ENCODE data around the gene EXOC3. TPM values are rescaled to one million over a fixed set of nuclear protein-coding genes. Genes with fewer than 3 reads are reported as not detected.
"Not testable (repeated sequence)": the region's sequence is repeated elsewhere in the genome, so short reads cannot be mapped to it uniquely, and the experiment has no call there.

Gene EXOC3
- total RNA-seq, 2 experiments from 2014 or later, result 67.7 to 68.8 TPM

- Mint-ChIP-seq H3K4me3 (no peak overlapping the region), H3K4me1 (peaks cover 5% of the 10 kb centered on the region), H3K27me3 (peaks cover 4% of the 10 kb centered on the region), H3K27ac (no peak overlapping the region), H3K9me3 (no peaks in the 10 kb centered on the region), H3K36me3 (ENCODE audit: low read depth) (no peaks in the 10 kb centered on the region)
- POLR2A ChIA-PET, result no interaction called here
- DNase-seq, result no peak
- CTCF ChIA-PET, result no interaction called here
Measured at GRCh38 chr5:478369-478981, 35.5 kb downstream of the EXOC3 start.

GRCh38 chr5:478982-479535, 36.1 kb downstream of the EXOC3 start:
- Mint-ChIP-seq H3K27ac (no peak overlapping the region), H3K27me3 (peaks cover 2% of the 10 kb centered on the region), H3K36me3 (ENCODE audit: low read depth) (no peaks in the 10 kb centered on the region), H3K4me1 (peaks cover 3% of the 10 kb centered on the region), H3K4me3 (no peak overlapping the region), H3K9me3 (no peaks in the 10 kb centered on the region)
- ChIA-PET CTCF (no interaction called here), POLR2A (no interaction called here)
- DNase-seq, result no peak

GRCh38 chr5:479566-480319, 36.8 kb downstream of the EXOC3 start:
- Mint-ChIP-seq H3K27ac (no peak overlapping the region), H3K4me3 (no peak overlapping the region), H3K9me3 (no peaks in the 10 kb centered on the region), H3K4me1 (peaks cover 2% of the 10 kb centered on the region), H3K36me3 (ENCODE audit: low read depth) (no peaks in the 10 kb centered on the region), H3K27me3 (peaks cover under 1% of the 10 kb centered on the region)
- no peak for DNase-seq
- POLR2A ChIA-PET, result no interaction called here
- CTCF ChIA-PET, result no interaction called here

- CTCF ChIA-PET, result no interaction called here
- Mint-ChIP-seq H3K36me3 (ENCODE audit: low read depth) (no peaks in the 10 kb centered on the region), H3K27me3 (no peaks in the 10 kb centered on the region), H3K4me1 (peaks cover 8% of the 10 kb centered on the region), H3K9me3 (no peaks in the 10 kb centered on the region), H3K27ac (no peak overlapping the region), H3K4me3 (no peak overlapping the region)
- no peak for DNase-seq
- POLR2A ChIA-PET, result no interaction called here
Measured at GRCh38 chr5:481347-481746, 38.4 kb downstream of the EXOC3 start.

- ChIA-PET POLR2A (no interaction called here), CTCF (no interaction called here)
- H3K4me3 Mint-ChIP-seq, result no peak overlapping the region
- no peak for DNase-seq
- H3K27me3 Mint-ChIP-seq, result no peaks in the 10 kb centered on the region
- H3K4me1 Mint-ChIP-seq, result peaks cover 10% of the 10 kb centered on the region
- no peaks in the 10 kb centered on the region for H3K9me3 Mint-ChIP-seq
- no peak overlapping the region for H3K27ac Mint-ChIP-seq
- no peaks in the 10 kb centered on the region for H3K36me3 Mint-ChIP-seq (ENCODE audit: low read depth)
Measured at GRCh38 chr5:482021-482420, 39.0 kb downstream of the EXOC3 start.

- H3K4me1 Mint-ChIP-seq, result peaks cover 10% of the 10 kb centered on the region
- H3K4me3 Mint-ChIP-seq, result no peak overlapping the region
- H3K36me3 Mint-ChIP-seq (ENCODE audit: low read depth), result no peaks in the 10 kb centered on the region
Measured at GRCh38 chr5:482506-482905, 39.5 kb downstream of the EXOC3 start.

GRCh38 chr5:483011-483410, 40.0 kb downstream of the EXOC3 start:
- H3K9me3 Mint-ChIP-seq, result no peaks in the 10 kb centered on the region
- no peak for DNase-seq
- H3K4me1 Mint-ChIP-seq, result peaks cover 10% of the 10 kb centered on the region
- ChIA-PET CTCF (no interaction called here), POLR2A (no interaction called here)
- no peaks in the 10 kb centered on the region for H3K27me3 Mint-ChIP-seq
- no peak overlapping the region for H3K4me3 Mint-ChIP-seq
- H3K27ac Mint-ChIP-seq, result no peak overlapping the region
- H3K36me3 Mint-ChIP-seq (ENCODE audit: low read depth), result no peaks in the 10 kb centered on the region

More at GRCh38 chr5:482506-482905, 39.5 kb downstream of the EXOC3 start:
- Mint-ChIP-seq H3K27ac (no peak overlapping the region), H3K27me3 (no peaks in the 10 kb centered on the region), H3K9me3 (no peaks in the 10 kb centered on the region)
- ChIA-PET CTCF (no interaction called here), POLR2A (no interaction called here)
- DNase-seq, result no peak

GRCh38 chr5:483434-484140, 40.6 kb downstream of the EXOC3 start:
- no peak overlapping the region for H3K4me3 Mint-ChIP-seq
- no peak overlapping the region for H3K27ac Mint-ChIP-seq
- no peaks in the 10 kb centered on the region for H3K36me3 Mint-ChIP-seq (ENCODE audit: low read depth)
- CTCF ChIA-PET, result no interaction called here
- no peak for DNase-seq
- no peaks in the 10 kb centered on the region for H3K9me3 Mint-ChIP-seq
- peaks cover 10% of the 10 kb centered on the region for H3K4me1 Mint-ChIP-seq
- no peaks in the 10 kb centered on the region for H3K27me3 Mint-ChIP-seq
- POLR2A ChIA-PET, result no interaction called here

- ChIA-PET POLR2A (no interaction called here), CTCF (no interaction called here)
- no peaks in the 10 kb centered on the region for H3K36me3 Mint-ChIP-seq (ENCODE audit: low read depth)
- no peaks in the 10 kb centered on the region for H3K9me3 Mint-ChIP-seq
- no peak for DNase-seq
- H3K27ac Mint-ChIP-seq, result no peak overlapping the region
- H3K4me3 Mint-ChIP-seq, result no peak overlapping the region
- no peaks in the 10 kb centered on the region for H3K27me3 Mint-ChIP-seq
- peaks cover 10% of the 10 kb centered on the region for H3K4me1 Mint-ChIP-seq
Measured at GRCh38 chr5:484556-484955, 41.6 kb downstream of the EXOC3 start.

- H3K27ac Mint-ChIP-seq, result no peak overlapping the region
- DNase-seq, result no peak
- POLR2A ChIA-PET, result no interaction called here
- no peaks in the 10 kb centered on the region for H3K36me3 Mint-ChIP-seq (ENCODE audit: low read depth)
- no peaks in the 10 kb centered on the region for H3K9me3 Mint-ChIP-seq
- H3K4me1 Mint-ChIP-seq, result peaks cover 10% of the 10 kb centered on the region
- no peak overlapping the region for H3K4me3 Mint-ChIP-seq
- CTCF ChIA-PET, result no interaction called here
- H3K27me3 Mint-ChIP-seq, result no peaks in the 10 kb centered on the region
Measured at GRCh38 chr5:485113-485945, 42.4 kb downstream of the EXOC3 start.

- ChIA-PET CTCF (no interaction called here), POLR2A (no interaction called here)
- Mint-ChIP-seq H3K36me3 (ENCODE audit: low read depth) (no peaks in the 10 kb centered on the region), H3K27me3 (no peaks in the 10 kb centered on the region), H3K4me3 (no peak overlapping the region), H3K27ac (no peak overlapping the region), H3K4me1 (peaks cover 10% of the 10 kb centered on the region), H3K9me3 (no peaks in the 10 kb centered on the region)
- DNase-seq, result peak; percentile 33
Measured at GRCh38 chr5:485946-486491, 43.0 kb downstream of the EXOC3 start.

- H3K4me1 Mint-ChIP-seq, result peaks cover 10% of the 10 kb centered on the region
- CTCF ChIA-PET, H3K27ac Mint-ChIP-seq: not testable (repeated sequence)
Measured at GRCh38 chr5:486597-486996, 43.6 kb downstream of the EXOC3 start.

GRCh38 chr5:488241-488640, 45.3 kb downstream of the EXOC3 start:
- DNase-seq, result no peak
- CTCF ChIA-PET, result no interaction called here
- peaks cover 10% of the 10 kb centered on the region for H3K4me1 Mint-ChIP-seq
- no peaks in the 10 kb centered on the region for H3K36me3 Mint-ChIP-seq (ENCODE audit: low read depth)
- H3K27ac Mint-ChIP-seq, result no peak overlapping the region
- no peaks in the 10 kb centered on the region for H3K27me3 Mint-ChIP-seq
- no peak overlapping the region for H3K4me3 Mint-ChIP-seq
- POLR2A ChIA-PET, result no interaction called here
- no peaks in the 10 kb centered on the region for H3K9me3 Mint-ChIP-seq

More at GRCh38 chr5:486597-486996, 43.6 kb downstream of the EXOC3 start:
- H3K4me3 Mint-ChIP-seq; POLR2A ChIA-PET; DNase-seq; H3K9me3 Mint-ChIP-seq; H3K27me3 Mint-ChIP-seq; H3K36me3 Mint-ChIP-seq (ENCODE audit: low read depth): not testable (repeated sequence)

All from activated CD4-positive, alpha-beta memory T cell treated with anti-CD3 and anti-CD28 coated beads, Interleukin-2, amount 10 ng/mL, durations not matched to agents 7 days and 5 days (primary cell).